Upper lobe of left lung (tissue), 6 donors: ENCODE results near the gene NDFIP2. TPM values are rescaled to one million over a fixed set of nuclear protein-coding genes. Genes with fewer than 3 reads are reported as not detected.

Experiments
- ATAC-seq, 2 donors: fragments of 200-7000 bp; cut with Tn5 transposase; one replicate each; pipeline ENCODE4 v1.9.1; 2022; ENCODE audit warnings: mild to moderate bottlenecking in 2 of 2, moderate library complexity in 2 of 2; ENCODE audit not compliant: low FRiP score in 2 of 2
- DNase-seq, 2 donors: peaks; one replicate each; pipeline ENCODE4 v3.0.0-alpha.2; 2019 to 2020
- H3K27ac ChIP-seq, 4 donors: fragments of 200-600 bp; sonication (generic); one replicate each; pipeline ENCODE4 v1.5.1; 2016 to 2019
- H3K27me3 ChIP-seq, 4 donors: fragments of 200-600 bp; sonication (generic); one replicate each; pipeline ENCODE4 v1.5.1; 2017 to 2019
- H3K36me3 ChIP-seq, 4 donors: fragments of 200-600 bp; sonication (generic); one replicate each; pipeline ENCODE4 v1.5.1; 2016 to 2019
- H3K4me1 ChIP-seq, 4 donors: fragments of 200-600 bp; sonication (generic); one replicate each; pipeline ENCODE4 v1.5.1; 2018 to 2019
- H3K4me3 ChIP-seq, 4 donors: fragments of 200-600 bp; sonication (generic); one replicate each; pipeline ENCODE4 v1.5.1; 2017 to 2019; ENCODE audit warnings: mild to moderate bottlenecking in 2 of 4, moderate library complexity in 1 of 4
- H3K9me3 ChIP-seq, 4 donors: fragments of 200-600 bp; sonication (generic); one replicate each; pipeline ENCODE4 v1.5.1; 2018 to 2019
- CTCF ChIP-seq, 6 experiments: fragments of 450-650 bp in 4 of 6; fragments of 200-600 bp in 2 of 6; sonication (generic) in 2 of 6; IDR thresholded peaks; one replicate each; pipeline ENCODE4 v1.5.1; 2016 to 2019; ENCODE audit warnings: antibody characterized with exemption in 6 of 6
- EP300 ChIP-seq, 4 donors: sonication (generic); formaldehyde crosslinking; IDR thresholded peaks; one replicate each; pipeline ENCODE4 v1.5.1; 2017; ENCODE audit warnings: antibody characterized with exemption in 4 of 4, control low read depth in 2 of 4
- POLR2A ChIP-seq, 4 donors: fragments of 450-650 bp; IDR thresholded peaks; one replicate each; pipeline ENCODE4 v1.5.1; 2016 to 2017; ENCODE audit warnings: antibody characterized with exemption in 4 of 4, mild to moderate bottlenecking in 2 of 4
- POLR2AphosphoS5 ChIP-seq, 2 donors: sonication (generic); formaldehyde crosslinking; IDR thresholded peaks; one replicate each; pipeline ENCODE4 v1.5.1; 2017; ENCODE audit warnings: antibody characterized with exemption in 2 of 2
- WGBS, 2 donors: methylation state at CpG; one replicate each; pipeline ENCODE4 v1.1.5; 2017 to 2018; 5-methylcytosine and 5-hydroxymethylcytosine counted together
- total RNA-seq, 6 donors: library from RNA; depleted of rRNA in 4 of 6; stranded (reverse); fragments of >200 nt in 4 of 6; gene quantifications; one replicate each; pipeline versions ENCODE4 v1.1.0 to v1.2.1, GENCODE V29; 2016 to 2021
- donor health status: DM: no; HTN: no; CAD: no; lungs with moderate emphysema.
- donor health status: DM: no; HTN: yes; CAD: no; lungs with severe emphysema.

NDFIP2 gene
- total RNA-seq, 6 donors from 2014 or later = 8.4 to 37.2 (median 26.2) TPM

DNA sequence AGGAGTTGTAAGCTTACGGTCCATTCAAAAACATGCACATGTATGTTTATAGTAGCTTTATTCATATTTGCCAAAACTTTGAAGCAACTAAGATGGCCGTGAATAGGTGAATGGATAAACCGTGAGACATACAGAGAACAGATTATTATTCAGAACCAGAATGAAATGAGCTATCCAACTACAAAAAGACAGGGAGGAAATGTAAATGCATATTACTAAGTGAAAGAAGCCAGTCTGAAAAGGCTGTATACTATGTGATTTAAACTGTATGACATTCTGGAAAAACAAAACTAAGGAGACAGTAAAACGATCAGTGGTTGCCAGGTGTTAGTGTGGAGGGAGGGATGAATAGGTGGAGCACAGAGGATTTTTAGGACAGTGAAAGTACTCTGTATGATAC, 19.9 kb downstream of the NDFIP2 start:
- TF ChIP-seq CTCF (IDR thresholded peaks at IDR 0.05) (no peak), POLR2AphosphoS5 (IDR thresholded peaks at IDR 0.05) (no peak), EP300 (IDR thresholded peaks at IDR 0.05) (no peak), POLR2A (IDR thresholded peaks at IDR 0.05) (no peak)
- H3K27ac ChIP-seq = no peak overlapping the region
- H3K36me3 ChIP-seq = no peaks in the 10 kb centered on the region
- H3K4me1 ChIP-seq = peaks cover 0 to 5% (median under 1%) of the 10 kb centered on the region in 4 donors
- H3K4me3 ChIP-seq = no peak overlapping the region
- H3K9me3 ChIP-seq = no peaks in the 10 kb centered on the region
- 89 to 94% methylated on average over 4 of the region's 4 CpGs for WGBS, 2 donors
- H3K27me3 ChIP-seq = no peaks in the 10 kb centered on the region
- DNase-seq (no peak), ATAC-seq (no peak)

DNA sequence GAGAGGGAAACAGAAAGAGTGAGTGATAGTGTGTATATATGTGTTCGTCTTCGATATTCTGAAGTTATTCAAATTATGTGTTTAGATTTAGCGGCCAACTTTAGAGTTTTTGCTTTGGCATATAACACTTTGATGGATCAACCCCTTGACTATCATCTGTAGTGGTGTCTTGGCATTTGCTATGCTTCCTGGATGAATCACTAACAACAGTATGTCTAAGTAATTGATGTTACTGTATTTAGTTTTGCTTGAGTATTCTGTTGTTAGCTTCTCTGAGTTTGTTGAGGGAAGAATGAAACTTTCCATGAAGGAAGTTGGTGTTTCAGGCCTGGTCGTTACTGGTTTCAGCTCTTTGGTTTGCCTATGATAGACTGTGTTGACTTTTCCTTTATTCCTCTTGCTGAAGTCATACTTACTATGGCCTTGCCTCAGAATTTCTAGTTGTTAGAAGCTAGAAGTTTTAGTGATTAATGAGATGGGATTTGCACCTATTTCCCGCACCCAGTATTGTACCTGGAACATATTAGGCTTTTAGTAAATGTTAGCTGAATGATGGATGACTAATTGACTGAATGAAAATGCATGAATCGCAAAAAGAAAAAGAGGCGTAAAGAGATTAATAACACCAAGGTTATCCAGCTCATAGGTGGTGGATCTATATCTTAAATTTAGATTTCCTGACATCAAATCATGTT, 20.7 kb downstream of the NDFIP2 start:
- Histone ChIP-seq H3K4me3 (no peak overlapping the region), H3K36me3 (no peaks in the 10 kb centered on the region), H3K4me1 (peaks cover 0 to 5% (median 0%) of the 10 kb centered on the region in 4 donors), H3K27me3 (no peaks in the 10 kb centered on the region), H3K9me3 (no peaks in the 10 kb centered on the region), H3K27ac (no peak overlapping the region)
- no peak for TF ChIP-seq EP300 (IDR thresholded peaks at IDR 0.05)
- TF ChIP-seq CTCF (IDR thresholded peaks at IDR 0.05) = no peak
- no peak for TF ChIP-seq POLR2A (IDR thresholded peaks at IDR 0.05)
- 88% methylated on average over 7 of the region's 7 CpGs for WGBS, 2 donors
- DNase-seq (no peak), ATAC-seq (no peak)

GRCh38 chr13:79502859-79503468, 22.0 kb downstream of the NDFIP2 start:
- no peak for TF ChIP-seq CTCF (IDR thresholded peaks at IDR 0.05)
- no peak for TF ChIP-seq POLR2AphosphoS5 (IDR thresholded peaks at IDR 0.05)
- TF ChIP-seq EP300 (IDR thresholded peaks at IDR 0.05) = no peak
- no peak for TF ChIP-seq POLR2A (IDR thresholded peaks at IDR 0.05)
- ATAC-seq = no peak
- Histone ChIP-seq H3K9me3 (no peaks in the 10 kb centered on the region), H3K4me3 (no peak overlapping the region), H3K4me1 (peaks cover 0 to 5% (median 0%) of the 10 kb centered on the region in 4 donors), H3K27ac (no peak overlapping the region), H3K36me3 (no peaks in the 10 kb centered on the region), H3K27me3 (no peaks in the 10 kb centered on the region)
- WGBS, 2 donors = 72 to 75% methylated on average over 3 of the region's 3 CpGs
- DNase-seq = no peak

- no peak for DNase-seq
- no peak overlapping the region for H3K27ac ChIP-seq
- no peak for TF ChIP-seq EP300 (IDR thresholded peaks at IDR 0.05)
- TF ChIP-seq POLR2A (IDR thresholded peaks at IDR 0.05) = no peak
- TF ChIP-seq POLR2AphosphoS5 (IDR thresholded peaks at IDR 0.05) = no peak
- no peak for TF ChIP-seq CTCF (IDR thresholded peaks at IDR 0.05)
- no peak for ATAC-seq
- no peaks in the 10 kb centered on the region for H3K27me3 ChIP-seq
- H3K4me3 ChIP-seq = no peak overlapping the region
- no peaks in the 10 kb centered on the region for H3K36me3 ChIP-seq
- no peaks in the 10 kb centered on the region for H3K9me3 ChIP-seq
- H3K4me1 ChIP-seq = peaks cover 0 to 5% (median 0%) of the 10 kb centered on the region in 4 donors
These were observed 22.6 kb downstream of the NDFIP2 start for GRCh38 chr13:79503473-79504017.
